HCT116 (cell line): Measurements from ENCODE around the gene FERMT2.

Experiments used
- ATF3 ChIP-seq: IDR thresholded peaks from 2 replicates; pipeline ENCODE4 v1.6.1; 2012
- CTCF ChIP-seq, 3 experiments: fragments of 200-600 bp in 1 of 3; sonication (generic) in 1 of 3; IDR thresholded peaks in 2 of 3; conservative IDR thresholded peaks in 1 of 3; 2 replicates each; pipeline ENCODE4 v1.5.1; 2012 to 2017; ENCODE audit warnings: low read depth in 2 of 3, low read length in 2 of 3, antibody characterized with exemption in 1 of 3, borderline replicate concordance in 1 of 3, control low read depth in 1 of 3, mild to moderate bottlenecking in 1 of 3, mixed read lengths in 1 of 3, mixed run types in 1 of 3, moderate library complexity in 1 of 3; ENCODE audit not compliant: insufficient read depth in 1 of 3
- EGR1 ChIP-seq: IDR thresholded peaks from 2 replicates; pipeline ENCODE4 v1.6.1; 2012; ENCODE audit warnings: low read depth
- EZH2 ChIP-seq: fragments of 200-600 bp; sonication (generic); IDR thresholded peaks from 2 replicates; pipeline ENCODE4 v1.6.1; 2017; ENCODE audit warnings: antibody characterized with exemption, mixed run types
- EZH2phosphoT487 ChIP-seq: fragments of 200-600 bp; IDR thresholded peaks from 2 replicates; pipeline ENCODE4 v1.6.1; 2018; ENCODE audit warnings: antibody characterized with exemption, borderline replicate concordance
- FOSL1 ChIP-seq: IDR thresholded peaks from 2 replicates; pipeline ENCODE4 v1.6.1; 2012; ENCODE audit warnings: low read depth
- JUND ChIP-seq: IDR thresholded peaks from 2 replicates; pipeline ENCODE4 v1.6.1; 2012
- MAX ChIP-seq: IDR thresholded peaks from 2 replicates; pipeline ENCODE4 v1.6.1; 2012
- POLR2A ChIP-seq: IDR thresholded peaks from 2 replicates; pipeline ENCODE4 v1.7.0; 2011; ENCODE audit warnings: borderline replicate concordance; ENCODE audit not compliant: insufficient read depth, insufficient read length; ENCODE audit errors: extremely low read depth
- POLR2AphosphoS5 ChIP-seq: IDR thresholded peaks from 2 replicates; pipeline ENCODE4 v1.6.1; 2011; ENCODE audit warnings: mild to moderate bottlenecking, low read depth, low read length, moderate library complexity
- RAD21 ChIP-seq: IDR thresholded peaks from 2 replicates; pipeline ENCODE4 v1.6.1; 2012; ENCODE audit warnings: low read depth, mild to moderate bottlenecking
- REST ChIP-seq: IDR thresholded peaks from 2 replicates; pipeline ENCODE4 v1.6.1; 2012; ENCODE audit warnings: low read depth
- TCF7L2 ChIP-seq: IDR thresholded peaks from 2 replicates; pipeline ENCODE4 v1.7.0; 2011; ENCODE audit warnings: borderline replicate concordance, inconsistent platforms; ENCODE audit not compliant: insufficient read depth, insufficient read length; ENCODE audit errors: extremely low read depth
- ZNF274 ChIP-seq: fragments of 200-500 bp; sonication (Bioruptor generic); IDR thresholded peaks from 2 replicates; pipeline ENCODE4 v1.6.1; 2014; ENCODE audit warnings: mild to moderate bottlenecking, low read depth, low read length, inconsistent platforms

- no peak for TF ChIP-seq POLR2AphosphoS5
- TF ChIP-seq EZH2phosphoT487, result no peak
- no peak for TF ChIP-seq CTCF (IDR thresholded peaks at IDR 0.05 in 2 of 3, conservative IDR thresholded peaks at IDR 0.05 in 1 of 3; ENCODE audit: borderline replicate concordance in 1 of 3, insufficient read depth in 1 of 3, low read depth in 2 of 3, low read length in 2 of 3)
- peak; percentile 31; the same call in 1 of the 2 replicates for TF ChIP-seq JUND
- no peak for TF ChIP-seq ZNF274
- no peak for TF ChIP-seq EGR1
- TF ChIP-seq REST, result no peak
- no peak for TF ChIP-seq RAD21
- TF ChIP-seq POLR2A, result no peak
- no peak for TF ChIP-seq EZH2
- no peak for TF ChIP-seq FOSL1
- TF ChIP-seq MAX, result no peak
- no peak for TF ChIP-seq ATF3
- peak; percentile 18 for TF ChIP-seq TCF7L2
Observed at GRCh38 chr14:52895000-52895399, 55.9 kb downstream of the FERMT2 start.
